Liver (tissue), 9 donors: Measurements from ENCODE around the gene RPUSD4. TPM values are rescaled to one million over a fixed set of nuclear protein-coding genes. Genes with fewer than 3 reads are reported as not detected.

Experiments used
- DNase-seq: peaks from one replicate; pipeline ENCODE4 v3.0.0-alpha.2; 2017; ENCODE audit warnings: low spot score
- H3K27ac ChIP-seq, 2 donors: one replicate each; pipeline ENCODE4 v1.7.0; 2013; ENCODE audit warnings: inconsistent platforms in 2 of 2, low read length in 2 of 2, control low read depth in 1 of 2, low read depth in 1 of 2, mild to moderate bottlenecking in 1 of 2
- H3K27me3 ChIP-seq, 4 donors: one replicate each; pipeline versions ENCODE4 v1.6.1 to v1.7.0; 2013; ENCODE audit warnings: low read length in 3 of 4, inconsistent platforms in 1 of 4, mild to moderate bottlenecking in 1 of 4, moderate library complexity in 1 of 4; ENCODE audit not compliant: control insufficient read depth in 4 of 4, insufficient read depth in 4 of 4
- H3K36me3 ChIP-seq, 4 donors: one replicate each; pipeline versions ENCODE4 v1.6.1 to v1.7.0; 2013; ENCODE audit warnings: low read length in 3 of 4, mild to moderate bottlenecking in 3 of 4, low read depth in 1 of 4, moderate library complexity in 1 of 4; ENCODE audit not compliant: control insufficient read depth in 4 of 4, insufficient read depth in 3 of 4
- H3K4me1 ChIP-seq, 4 donors: one replicate each; pipeline versions ENCODE4 v1.6.1 to v1.7.0; 2013; ENCODE audit warnings: low read length in 3 of 4, mild to moderate bottlenecking in 3 of 4, moderate library complexity in 1 of 4; ENCODE audit not compliant: control insufficient read depth in 4 of 4, insufficient read depth in 4 of 4
- H3K4me3 ChIP-seq, 3 donors: one replicate each; pipeline versions ENCODE4 v1.6.1 to v1.7.0; 2013; ENCODE audit warnings: low read length in 3 of 3, control low read depth in 1 of 3, low read depth in 1 of 3, mild to moderate bottlenecking in 1 of 3
- H3K9ac ChIP-seq, 2 donors: one replicate each; pipeline ENCODE4 v1.7.0; 2013; ENCODE audit warnings: low read length in 2 of 2, mild to moderate bottlenecking in 2 of 2, moderate library complexity in 2 of 2, control low read depth in 1 of 2, low read depth in 1 of 2
- H3K9me3 ChIP-seq, 4 donors: one replicate each; pipeline versions ENCODE4 v1.6.1 to v1.7.0; 2013; ENCODE audit warnings: low read length in 3 of 4; ENCODE audit not compliant: control insufficient read depth in 4 of 4
- ATF3 ChIP-seq: IDR thresholded peaks from 2 replicates; pipeline ENCODE4 v1.6.1; 2016; ENCODE audit warnings: antibody characterized with exemption
- FOXA1 ChIP-seq: IDR thresholded peaks from 2 replicates; pipeline ENCODE4 v1.6.1; 2016; ENCODE audit warnings: antibody characterized with exemption
- FOXA2 ChIP-seq: IDR thresholded peaks from 2 replicates; pipeline ENCODE4 v1.6.1; 2016; ENCODE audit warnings: antibody characterized with exemption
- RAD21 ChIP-seq, 2 donors: IDR thresholded peaks; 2 replicates each; pipeline ENCODE4 v1.6.1; 2016; ENCODE audit warnings: antibody characterized with exemption in 2 of 2, mild to moderate bottlenecking in 2 of 2
- SP1 ChIP-seq: IDR thresholded peaks from 2 replicates; pipeline ENCODE4 v1.6.1; 2018; ENCODE audit warnings: antibody characterized with exemption, mild to moderate bottlenecking
- TAF1 ChIP-seq: conservative IDR thresholded peaks from 2 replicates; pipeline ENCODE4 v1.6.1; 2016; ENCODE audit warnings: antibody characterized with exemption, mild to moderate bottlenecking
- WGBS: extraction: QIAGEN DNeasy Blood & Tissue Kit; methylation state at CpG from one replicate; pipeline ENCODE4 v1.1.7; 2013; 5-methylcytosine and 5-hydroxymethylcytosine counted together
- polyA plus RNA-seq, 2 donors: library from polyadenylated mRNA; stranded (reverse) in 1 of 2; unstranded in 1 of 2; fragments of 200-250 nt in 1 of 2; fragments of >200 nt in 1 of 2; fragmentation: Nextera tagmentation in 1 of 2; extraction: Ambion mirVana in 1 of 2; gene quantifications; one replicate each; pipeline versions ENCODE4 v1.2.1 to v1.2.3, GENCODE V29; 2013 to 2015
- total RNA-seq, 2 donors: library from RNA; depleted of rRNA; stranded (reverse); fragments of >200 nt; gene quantifications; one replicate each; pipeline ENCODE4 v1.2.3, GENCODE V29; 2014
- TF ChIP-seq, protein P1 (sequence below): fragments of 150-350 bp; IDR thresholded peaks from 2 replicates; pipeline ENCODE4 v1.5.1; 2017; ENCODE audit warnings: improper control_type of control experiment, low read depth, low read length; ENCODE audit not compliant: missing input control
- TF ChIP-seq, protein P2 (sequence below): IDR thresholded peaks from 2 replicates; pipeline ENCODE4 v1.6.1; 2016; ENCODE audit warnings: antibody characterized with exemption, mild to moderate bottlenecking
- donor health status: healthy.
- donor health status: healthy.
- donor health status: healthy.
- donor health status: healthy.
- donor health status: healthy.

Gene RPUSD4
- total and polyA plus RNA-seq, 4 donors = 9.4 to 23.7 (median 17.2) TPM

- Histone ChIP-seq H3K9me3 (no peaks in the 10 kb centered on the region), H3K27ac (no peak overlapping the region), H3K9ac (no peak overlapping the region), H3K4me1 (no peaks in the 10 kb centered on the region), H3K4me3 (no peak overlapping the region), H3K27me3 (no peaks in the 10 kb centered on the region), H3K36me3 (no peaks in the 10 kb centered on the region)
- TF ChIP-seq SP1 = no peak
- no peak for TF ChIP-seq FOXA1
- TF ChIP-seq, protein P1, sequence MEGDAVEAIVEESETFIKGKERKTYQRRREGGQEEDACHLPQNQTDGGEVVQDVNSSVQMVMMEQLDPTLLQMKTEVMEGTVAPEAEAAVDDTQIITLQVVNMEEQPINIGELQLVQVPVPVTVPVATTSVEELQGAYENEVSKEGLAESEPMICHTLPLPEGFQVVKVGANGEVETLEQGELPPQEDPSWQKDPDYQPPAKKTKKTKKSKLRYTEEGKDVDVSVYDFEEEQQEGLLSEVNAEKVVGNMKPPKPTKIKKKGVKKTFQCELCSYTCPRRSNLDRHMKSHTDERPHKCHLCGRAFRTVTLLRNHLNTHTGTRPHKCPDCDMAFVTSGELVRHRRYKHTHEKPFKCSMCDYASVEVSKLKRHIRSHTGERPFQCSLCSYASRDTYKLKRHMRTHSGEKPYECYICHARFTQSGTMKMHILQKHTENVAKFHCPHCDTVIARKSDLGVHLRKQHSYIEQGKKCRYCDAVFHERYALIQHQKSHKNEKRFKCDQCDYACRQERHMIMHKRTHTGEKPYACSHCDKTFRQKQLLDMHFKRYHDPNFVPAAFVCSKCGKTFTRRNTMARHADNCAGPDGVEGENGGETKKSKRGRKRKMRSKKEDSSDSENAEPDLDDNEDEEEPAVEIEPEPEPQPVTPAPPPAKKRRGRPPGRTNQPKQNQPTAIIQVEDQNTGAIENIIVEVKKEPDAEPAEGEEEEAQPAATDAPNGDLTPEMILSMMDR = no peak
- TF ChIP-seq TAF1 = no peak
- no peak for TF ChIP-seq RAD21 (IDR thresholded peaks at IDR 0.05)
- TF ChIP-seq, protein P2, sequence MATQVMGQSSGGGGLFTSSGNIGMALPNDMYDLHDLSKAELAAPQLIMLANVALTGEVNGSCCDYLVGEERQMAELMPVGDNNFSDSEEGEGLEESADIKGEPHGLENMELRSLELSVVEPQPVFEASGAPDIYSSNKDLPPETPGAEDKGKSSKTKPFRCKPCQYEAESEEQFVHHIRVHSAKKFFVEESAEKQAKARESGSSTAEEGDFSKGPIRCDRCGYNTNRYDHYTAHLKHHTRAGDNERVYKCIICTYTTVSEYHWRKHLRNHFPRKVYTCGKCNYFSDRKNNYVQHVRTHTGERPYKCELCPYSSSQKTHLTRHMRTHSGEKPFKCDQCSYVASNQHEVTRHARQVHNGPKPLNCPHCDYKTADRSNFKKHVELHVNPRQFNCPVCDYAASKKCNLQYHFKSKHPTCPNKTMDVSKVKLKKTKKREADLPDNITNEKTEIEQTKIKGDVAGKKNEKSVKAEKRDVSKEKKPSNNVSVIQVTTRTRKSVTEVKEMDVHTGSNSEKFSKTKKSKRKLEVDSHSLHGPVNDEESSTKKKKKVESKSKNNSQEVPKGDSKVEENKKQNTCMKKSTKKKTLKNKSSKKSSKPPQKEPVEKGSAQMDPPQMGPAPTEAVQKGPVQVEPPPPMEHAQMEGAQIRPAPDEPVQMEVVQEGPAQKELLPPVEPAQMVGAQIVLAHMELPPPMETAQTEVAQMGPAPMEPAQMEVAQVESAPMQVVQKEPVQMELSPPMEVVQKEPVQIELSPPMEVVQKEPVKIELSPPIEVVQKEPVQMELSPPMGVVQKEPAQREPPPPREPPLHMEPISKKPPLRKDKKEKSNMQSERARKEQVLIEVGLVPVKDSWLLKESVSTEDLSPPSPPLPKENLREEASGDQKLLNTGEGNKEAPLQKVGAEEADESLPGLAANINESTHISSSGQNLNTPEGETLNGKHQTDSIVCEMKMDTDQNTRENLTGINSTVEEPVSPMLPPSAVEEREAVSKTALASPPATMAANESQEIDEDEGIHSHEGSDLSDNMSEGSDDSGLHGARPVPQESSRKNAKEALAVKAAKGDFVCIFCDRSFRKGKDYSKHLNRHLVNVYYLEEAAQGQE = no peak
- DNase-seq = no peak
- 91% methylated on average over 18 of the region's 18 CpGs for WGBS
Observed at GRCh38 chr11:126160345-126161022, 51.0 kb downstream of the RPUSD4 start.

GRCh38 chr11:126159719-126160344 lies 51.6 kb downstream of the RPUSD4 start:
- Histone ChIP-seq H3K9me3 (no peaks in the 10 kb centered on the region), H3K4me3 (no peak overlapping the region), H3K36me3 (no peaks in the 10 kb centered on the region), H3K9ac (no peak overlapping the region), H3K27ac (no peak overlapping the region), H3K4me1 (no peaks in the 10 kb centered on the region), H3K27me3 (no peaks in the 10 kb centered on the region)
- TF ChIP-seq FOXA2 = no peak
- no peak for DNase-seq
- 95% methylated on average over 19 of the region's 19 CpGs for WGBS

GRCh38 chr11:126158054-126158791 lies 53.2 kb downstream of the RPUSD4 start:
- 81% methylated on average over 8 of the region's 8 CpGs for WGBS
- Histone ChIP-seq H3K27ac (no peak overlapping the region), H3K36me3 (no peaks in the 10 kb centered on the region), H3K9ac (no peak overlapping the region), H3K9me3 (no peaks in the 10 kb centered on the region), H3K4me3 (no peak overlapping the region), H3K4me1 (no peaks in the 10 kb centered on the region), H3K27me3 (no peaks in the 10 kb centered on the region)
- no peak for DNase-seq
- TF ChIP-seq ATF3 (no peak), SP1 (no peak), FOXA1 (no peak)
